GM12892 (cell line): ENCODE data around the gene MAMLD1.

Experiments
- POLR2A ChIP-seq: IDR thresholded peaks from 2 replicates; pipeline ENCODE4 v1.6.1; 2011; ENCODE audit warnings: low read depth, low read length, control low read depth
- POLR2AphosphoS5 ChIP-seq: IDR thresholded peaks from 2 replicates; pipeline ENCODE4 v1.6.1; 2011; ENCODE audit warnings: low read depth, low read length, control low read depth
- TAF1 ChIP-seq: IDR thresholded peaks from 2 replicates; pipeline ENCODE4 v1.6.1; 2011; ENCODE audit warnings: low read depth, mild to moderate bottlenecking, control low read depth, low read length, borderline replicate concordance

GRCh38 chrX:150512461-150512901, 149.4 kb downstream of the MAMLD1 start:
- no peak for TF ChIP-seq POLR2AphosphoS5
- TF ChIP-seq POLR2A: no peak
- no peak for TF ChIP-seq TAF1
